Measurements from ENCODE around the gene RNF11. TPM values are rescaled to one million over a fixed set of nuclear protein-coding genes. Genes with fewer than 3 reads are reported as not detected.
A peak's percentile ranks its signal among the peaks of the same experiment; 100 is the strongest.
"Not testable (repeated sequence)": the region's sequence is repeated elsewhere in the genome, so short reads cannot be mapped to it uniquely, and the experiment has no call there.

The RNF11 gene
- total RNA-seq, 2 donors from 2014 or later = 69.6 to 109 TPM

DNA sequence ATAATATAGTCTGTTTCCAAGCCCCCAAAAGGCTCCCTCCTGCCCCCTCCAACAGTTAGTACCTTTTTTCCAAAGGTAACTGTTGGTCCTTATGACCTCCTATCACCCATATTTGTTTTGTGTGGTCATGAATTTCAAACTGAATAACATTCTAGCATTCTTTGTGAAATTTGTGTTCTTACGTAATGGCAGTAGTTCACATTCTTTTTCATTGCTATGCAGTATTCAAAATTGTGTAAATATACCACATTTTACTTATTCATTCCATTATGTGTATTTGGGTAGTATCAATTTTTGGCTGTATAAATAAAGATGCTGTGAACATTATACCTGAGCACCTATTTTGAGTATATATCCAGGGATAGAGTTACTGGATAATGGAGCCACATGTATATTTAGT, 13.4 kb downstream of the RNF11 start:
- no peak for ATAC-seq
- DNase-seq = no peak
- intact Hi-C loops (cut with DNase I, micrococcal nuclease) = no loop called here

DNA sequence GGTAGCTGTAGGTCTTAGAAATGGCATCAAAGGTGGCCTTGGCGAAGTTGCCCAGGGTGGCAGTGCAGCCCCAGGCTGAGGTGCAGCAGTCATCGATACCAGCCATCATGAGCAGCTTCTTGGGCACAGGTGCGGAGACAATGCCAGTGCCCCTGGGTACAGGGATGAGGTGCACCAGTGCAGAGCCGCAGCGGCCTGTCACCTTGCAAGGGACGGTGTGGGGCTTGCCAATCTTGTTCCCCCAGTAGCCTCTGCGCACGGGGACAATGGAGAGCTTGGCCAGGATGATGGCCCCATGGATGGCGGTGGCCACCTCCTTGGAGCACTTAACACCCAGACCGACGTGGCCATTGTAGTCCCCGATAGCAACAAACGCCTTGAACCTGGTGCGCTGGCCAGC, 14.7 kb downstream of the RNF11 start:
- DNase-seq; intact Hi-C loops (cut with DNase I, micrococcal nuclease): not testable (repeated sequence)

DNA sequence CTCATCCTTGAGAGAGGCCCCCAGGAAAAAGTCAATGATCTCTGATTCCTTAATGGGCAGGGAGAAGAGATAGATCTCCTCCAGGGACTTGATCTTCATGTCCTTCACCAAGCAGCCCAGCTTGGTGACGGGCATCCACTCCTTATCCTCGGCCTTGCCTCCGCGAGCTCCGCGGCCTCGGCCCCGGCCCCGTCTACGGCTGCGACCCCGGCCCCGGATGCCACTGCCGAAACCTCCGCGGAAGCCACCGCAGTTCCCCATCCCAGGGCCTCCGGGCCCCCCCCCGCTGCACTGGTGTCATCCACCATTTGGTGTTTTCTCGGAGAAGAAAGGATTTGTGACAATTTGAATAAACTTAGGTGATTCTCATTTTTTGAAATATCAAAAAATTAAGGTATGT, 15.1 kb downstream of the RNF11 start:
- ATAC-seq; DNase-seq; intact Hi-C loops (cut with DNase I, micrococcal nuclease): not testable (repeated sequence)

More for the DNA sequence above, 14.7 kb downstream of the RNF11 start:
- not testable (repeated sequence) for ATAC-seq

DNA sequence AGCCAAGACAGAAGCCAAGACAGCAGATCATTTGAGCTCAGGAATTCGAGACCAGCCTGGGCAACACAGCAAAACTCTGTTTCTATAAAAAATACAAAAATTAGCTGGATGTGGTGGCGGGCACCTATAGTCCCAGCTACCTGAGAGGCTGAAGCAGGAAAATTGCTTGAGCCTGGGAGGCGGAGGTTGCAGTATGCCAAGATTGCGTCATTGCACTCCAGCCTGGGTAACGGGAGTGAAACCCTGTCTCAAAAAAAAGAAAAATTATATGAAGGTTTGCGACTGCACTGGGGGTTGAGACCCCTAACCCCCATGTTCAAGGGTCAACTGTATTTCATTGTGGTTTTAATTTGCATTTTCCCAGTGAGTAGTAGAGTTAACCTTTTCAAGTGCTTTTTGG, 16.3 kb downstream of the RNF11 start:
- intact Hi-C loops (cut with DNase I, micrococcal nuclease) = no loop called here
- ATAC-seq (no peak), DNase-seq (no peak)

DNA sequence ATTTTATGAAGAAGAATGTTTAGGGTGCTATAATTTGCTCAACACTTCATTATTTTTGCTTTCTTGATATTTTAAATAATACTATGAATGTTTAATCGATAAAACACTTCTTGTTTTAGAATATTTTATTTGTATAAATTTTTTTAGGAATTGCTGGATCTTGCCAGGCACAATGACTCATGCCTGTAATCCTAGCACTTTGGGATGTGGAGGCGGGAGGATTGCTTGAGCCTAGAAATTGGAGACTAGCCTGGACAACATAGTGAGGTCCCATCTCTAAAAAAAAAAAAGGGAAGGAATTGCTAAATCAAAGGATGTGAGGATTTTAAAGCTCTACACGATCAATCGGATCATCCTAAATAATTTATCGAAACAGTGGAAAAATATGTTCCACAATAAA, 17.6 kb downstream of the RNF11 start:
- intact Hi-C loops (cut with DNase I, micrococcal nuclease) = no loop called here
- no peak for DNase-seq
- no peak for ATAC-seq

DNA sequence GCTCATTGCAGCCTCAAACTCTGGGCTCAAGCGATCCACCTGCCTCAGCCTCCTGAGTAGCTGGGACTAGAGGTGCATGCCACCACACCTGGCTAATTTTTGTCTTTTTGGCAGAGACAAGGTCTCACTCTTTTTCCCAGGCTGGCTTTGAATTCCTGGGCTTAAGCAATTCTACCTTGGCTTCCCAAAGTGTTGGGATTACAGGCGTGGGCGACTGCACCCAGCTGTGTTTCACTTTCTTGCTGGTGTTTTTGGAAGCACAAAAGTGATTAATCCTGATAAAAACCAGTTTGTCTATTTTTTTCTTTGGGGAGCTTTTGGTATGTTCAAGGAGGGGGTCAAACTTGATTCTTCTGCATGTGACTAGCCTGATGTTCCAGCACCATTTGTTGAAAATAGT, 19.3 kb downstream of the RNF11 start:
- intact Hi-C loops (cut with DNase I, micrococcal nuclease) = no loop called here
- ATAC-seq = no peak
- DNase-seq = no peak

DNA sequence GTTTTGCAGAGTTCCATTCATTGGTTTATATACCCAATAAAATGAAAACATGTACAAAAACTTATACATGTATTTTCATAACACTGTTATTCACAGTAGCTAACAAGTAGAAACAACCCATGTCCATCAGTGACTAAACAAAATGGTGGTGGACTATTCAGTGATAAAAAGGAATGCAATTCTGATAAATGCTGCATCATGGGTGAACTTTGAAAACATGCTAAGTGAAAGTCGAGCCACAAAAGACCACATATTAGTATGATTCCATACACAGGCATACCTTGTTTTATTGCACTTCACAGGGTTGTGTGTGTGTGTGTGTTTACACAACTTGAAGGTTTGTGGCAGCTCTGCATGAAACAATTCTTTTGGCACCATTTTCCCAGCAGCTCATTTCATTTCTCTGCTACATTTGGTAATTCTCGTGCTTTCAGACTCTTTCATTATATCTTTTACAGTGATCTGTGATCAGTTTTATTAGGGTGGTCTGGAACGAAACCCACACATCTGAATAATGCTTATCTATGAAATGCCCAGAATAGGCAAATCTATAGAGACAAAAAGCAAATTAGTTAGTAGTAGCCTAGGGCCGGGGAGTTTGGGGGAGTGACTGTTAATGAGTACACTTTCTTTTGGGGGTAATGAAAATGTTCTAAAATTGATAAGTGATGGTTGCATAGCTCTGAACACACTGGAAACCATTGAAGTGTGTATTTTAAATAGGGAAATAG, 27.2 kb downstream of the RNF11 start:
- intact Hi-C loops (cut with DNase I, micrococcal nuclease) = no loop called here
- no peak for ATAC-seq

DNA sequence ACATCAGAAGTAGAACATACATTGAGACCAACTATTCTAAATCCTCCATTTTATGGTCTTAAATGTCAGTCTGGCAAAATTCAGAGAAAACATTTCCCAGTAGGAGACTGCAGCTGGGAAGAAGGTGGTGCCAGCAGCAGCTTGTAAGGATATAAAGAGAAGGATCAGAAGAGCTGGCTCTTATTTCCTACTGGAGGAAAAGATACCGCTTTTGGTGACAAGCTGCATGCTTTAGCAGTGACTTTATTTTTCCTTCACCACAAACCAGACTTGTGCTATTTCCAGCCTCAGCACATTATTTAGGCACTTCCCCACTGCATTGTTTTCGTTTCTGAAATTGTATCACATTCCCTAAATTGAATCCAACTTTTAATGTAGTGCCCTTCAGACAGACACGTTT, 28.4 kb downstream of the RNF11 start:
- ATAC-seq = no peak
- intact Hi-C loops (cut with DNase I, micrococcal nuclease) = no loop called here

More for the DNA sequence above, 27.2 kb downstream of the RNF11 start:
- no peak for DNase-seq

DNA sequence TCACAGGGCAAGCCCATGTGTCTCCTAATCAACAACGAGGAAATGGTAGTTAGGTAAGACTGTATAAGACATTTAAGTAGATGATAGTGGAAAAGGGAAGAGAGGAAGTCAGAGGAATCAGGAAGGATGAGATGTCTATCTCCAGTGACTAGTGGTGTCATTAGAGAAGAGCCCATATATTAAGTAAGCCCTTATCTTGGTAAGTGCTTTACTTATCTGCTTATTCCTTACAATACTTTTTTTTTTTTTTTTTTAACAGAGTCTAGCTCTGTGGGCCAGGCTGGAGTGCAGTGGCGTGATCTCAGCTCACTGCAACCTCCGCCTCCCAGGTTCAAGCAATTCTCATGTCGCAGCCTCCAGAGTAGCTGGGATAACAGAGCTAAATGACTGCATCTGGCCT, 29.5 kb downstream of the RNF11 start:
- ATAC-seq (no peak), DNase-seq (no peak)
- intact Hi-C loops (cut with DNase I, micrococcal nuclease) = no loop called here

More for the DNA sequence above, 28.4 kb downstream of the RNF11 start:
- DNase-seq = no peak

DNA sequence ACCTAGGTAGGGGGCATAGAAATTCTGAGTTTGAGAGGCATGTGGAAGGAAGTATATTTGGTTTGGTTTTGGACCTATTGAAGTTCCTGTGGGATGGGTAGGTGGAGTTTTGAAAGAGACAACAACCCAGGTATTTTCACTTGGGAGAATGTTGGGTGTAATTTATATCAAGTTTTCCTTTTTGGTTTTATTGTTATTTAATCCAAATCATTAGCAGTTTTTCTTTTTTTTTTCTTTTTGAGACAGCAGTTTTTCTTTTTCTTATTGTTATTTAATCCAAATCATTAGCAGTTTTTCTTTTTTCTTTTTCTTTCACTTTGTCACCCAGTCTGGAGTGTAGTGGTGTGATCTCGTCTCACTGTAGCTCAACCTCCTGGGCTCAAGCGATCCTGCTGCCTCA, 30.1 kb downstream of the RNF11 start:
- intact Hi-C loops (cut with DNase I, micrococcal nuclease) = no loop called here
- ATAC-seq (no peak), DNase-seq (no peak)

DNA sequence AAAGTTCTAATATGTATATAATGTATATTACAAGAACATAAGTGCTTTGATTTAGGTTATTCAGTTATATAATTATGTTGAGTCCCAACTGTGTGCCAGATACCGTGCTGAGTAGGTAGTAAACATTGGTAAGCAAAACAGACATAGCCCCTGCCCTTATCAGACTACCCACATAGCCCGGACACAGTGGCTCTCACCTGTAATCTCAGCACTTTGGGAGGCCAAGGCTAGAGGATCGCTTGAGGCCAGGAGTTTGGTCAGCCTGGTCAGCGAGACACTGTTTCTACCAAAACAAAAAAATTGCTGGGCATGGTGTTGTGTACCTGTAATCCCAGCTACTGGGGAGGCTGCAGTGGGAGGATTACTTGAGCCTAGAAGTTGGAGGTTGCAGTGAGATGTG, 30.7 kb downstream of the RNF11 start:
- intact Hi-C loops (cut with DNase I, micrococcal nuclease) = no loop called here
- DNase-seq (no peak), ATAC-seq (no peak)

DNA sequence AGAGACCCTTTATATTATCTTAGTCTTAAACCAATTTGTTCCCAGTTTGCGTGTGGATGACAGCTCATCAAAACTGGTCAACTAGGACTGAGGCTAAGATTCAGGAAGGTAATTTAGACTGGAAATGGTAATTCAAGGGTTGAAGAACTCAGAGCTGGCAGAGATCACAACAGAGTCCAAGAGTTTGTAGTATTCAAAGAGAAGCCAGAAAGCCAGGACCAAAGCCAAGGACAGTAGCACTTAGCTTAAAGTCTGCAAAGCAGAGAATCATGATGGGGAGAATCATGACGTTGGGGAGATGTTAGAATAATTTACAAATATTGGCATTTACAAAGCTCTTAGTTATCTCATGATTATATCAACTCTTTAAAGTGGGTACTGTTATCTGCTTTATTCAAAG, 32.6 kb downstream of the RNF11 start:
- intact Hi-C loops (cut with DNase I, micrococcal nuclease) = no loop called here
- DNase-seq (no peak), ATAC-seq (no peak)

DNA sequence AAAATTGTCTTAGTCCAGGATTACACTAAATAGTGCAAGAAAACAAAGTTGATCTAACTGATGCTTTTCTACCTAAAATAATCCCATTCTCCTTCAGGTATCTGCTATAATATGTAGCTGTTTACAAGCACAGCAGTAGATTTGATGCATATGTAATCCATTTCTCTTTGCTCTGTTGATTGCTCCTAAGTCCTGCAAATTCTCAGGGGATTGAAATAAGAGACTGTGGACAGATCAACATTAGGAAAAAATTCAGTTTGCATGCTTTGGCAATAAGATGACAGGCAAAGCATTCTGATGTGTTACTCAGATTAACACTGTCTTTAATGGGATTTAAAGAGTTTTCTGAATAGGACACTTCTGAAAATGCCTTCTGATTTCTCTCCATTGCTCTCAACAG, 34.7 kb downstream of the RNF11 start:
- DNase-seq = no peak
- ATAC-seq = no peak
- intact Hi-C loops (cut with DNase I, micrococcal nuclease) = no loop called here

DNA sequence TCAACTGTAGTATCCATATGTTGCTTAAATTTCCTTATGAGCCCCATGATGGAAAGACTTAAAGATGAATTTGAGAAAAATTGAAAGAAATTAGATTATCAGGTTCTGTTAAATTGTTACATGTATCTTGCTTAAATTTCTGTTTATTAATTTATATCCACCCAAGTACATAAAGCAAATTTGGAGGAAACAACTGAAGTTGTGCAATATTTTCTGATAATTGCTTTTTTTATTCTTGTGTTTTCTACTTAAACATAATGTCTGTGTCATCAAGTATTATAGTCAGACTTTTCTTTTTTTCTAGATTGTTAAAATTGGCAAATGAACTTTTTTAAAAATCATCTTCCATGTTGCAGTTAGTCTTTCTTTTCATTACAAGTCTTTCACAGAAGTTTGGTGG, 36.8 kb downstream of the RNF11 start:
- no peak for ATAC-seq
- intact Hi-C loops (cut with DNase I, micrococcal nuclease) = no loop called here
- DNase-seq = no peak

DNA sequence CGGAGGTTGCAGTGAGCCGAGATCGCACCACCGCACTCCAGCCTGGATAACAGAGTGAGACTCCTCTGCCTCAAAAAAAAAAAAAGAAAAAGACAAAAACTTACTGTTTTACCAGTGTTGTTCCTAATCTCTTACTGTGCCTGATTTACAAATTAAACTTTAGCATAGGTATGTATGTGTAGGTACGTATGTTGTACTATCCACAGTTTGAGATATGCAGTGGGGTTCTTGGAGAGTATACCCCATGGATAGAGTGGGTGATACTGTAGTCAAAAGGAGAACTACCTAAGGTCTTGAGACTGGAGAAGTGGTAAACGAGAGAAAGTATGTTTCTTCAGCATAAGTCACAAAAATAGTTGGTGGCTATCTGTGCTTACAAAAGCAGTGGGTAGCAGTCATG, 38.6 kb downstream of the RNF11 start:
- DNase-seq = no peak
- intact Hi-C loops (cut with DNase I, micrococcal nuclease) = no loop called here
- ATAC-seq = no peak

DNA sequence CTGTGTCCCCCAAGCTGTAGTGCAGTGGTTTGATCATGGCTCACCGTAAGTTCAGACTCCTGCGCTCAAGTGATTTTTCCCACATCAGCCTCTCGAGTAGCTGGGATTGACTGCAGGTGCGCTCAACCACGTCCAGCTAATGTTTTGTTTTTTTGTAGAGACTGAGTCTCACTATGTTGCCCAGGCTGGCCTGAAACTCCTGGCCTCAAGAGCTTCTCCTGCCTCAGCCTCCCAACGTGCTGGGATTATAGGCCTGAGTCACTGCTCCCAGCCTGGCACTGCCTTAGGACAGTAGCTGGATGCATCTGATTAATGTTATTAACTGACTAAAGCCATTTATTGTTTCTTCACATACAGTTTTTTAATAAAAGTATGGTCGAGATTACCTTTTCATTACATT, 40.2 kb downstream of the RNF11 start:
- intact Hi-C loops (cut with DNase I, micrococcal nuclease) = no loop called here
- ATAC-seq (no peak), DNase-seq (no peak)

DNA sequence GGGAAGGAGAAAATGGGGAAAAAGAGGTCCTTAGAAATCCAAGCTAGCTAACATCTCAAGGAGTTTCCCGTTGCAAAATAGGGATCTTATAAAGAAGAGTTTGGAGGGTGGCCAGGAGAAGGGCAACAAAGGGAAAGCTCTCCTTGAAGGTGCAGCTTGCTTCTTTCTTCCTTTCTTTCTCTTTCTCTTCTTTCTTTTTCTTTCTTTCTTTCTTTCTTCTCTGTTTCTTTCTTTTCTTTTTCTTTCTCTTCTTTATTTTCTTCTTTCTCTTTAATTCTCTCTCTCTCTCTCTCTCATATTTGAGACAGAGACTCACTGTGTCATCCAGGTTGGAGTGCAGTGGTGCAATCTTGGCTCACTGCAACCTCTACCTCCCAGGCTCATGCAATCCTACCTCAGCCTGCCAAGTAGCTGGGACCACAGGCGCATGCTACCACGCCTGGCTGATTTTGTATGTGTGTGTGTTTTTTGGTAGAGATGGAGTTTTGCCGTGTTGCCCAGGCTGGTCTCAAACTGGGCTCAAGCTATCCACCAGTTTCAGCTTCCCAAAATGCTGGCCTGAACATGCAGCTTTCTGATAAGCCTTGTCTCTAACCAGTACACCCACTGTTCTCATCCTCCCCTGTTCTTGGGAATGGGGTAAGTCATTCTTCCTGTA, 44.4 kb downstream of the RNF11 start:
- ATAC-seq (no peak), DNase-seq (no peak)
- intact Hi-C loops (cut with DNase I, micrococcal nuclease) = no loop called here

DNA sequence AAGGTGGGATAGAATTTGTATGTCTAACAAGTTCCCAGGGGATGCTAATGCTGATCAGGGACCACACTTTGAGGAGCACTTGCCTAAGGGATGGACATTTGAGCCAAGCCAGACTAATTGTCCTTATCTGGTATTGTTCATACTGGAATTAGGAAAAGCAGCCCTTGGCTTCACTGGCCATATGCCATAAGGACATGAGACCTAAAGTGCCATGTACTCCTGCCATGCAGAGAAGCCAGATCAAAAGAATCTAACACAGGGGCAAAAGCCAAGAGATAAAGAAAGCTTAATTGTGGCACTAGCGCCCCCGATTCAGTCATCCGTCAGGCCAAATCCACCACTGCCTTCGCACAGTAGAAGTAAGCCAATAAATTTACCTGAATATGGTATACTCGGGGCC, 45.7 kb downstream of the RNF11 start:
- no peak for ATAC-seq

DNA sequence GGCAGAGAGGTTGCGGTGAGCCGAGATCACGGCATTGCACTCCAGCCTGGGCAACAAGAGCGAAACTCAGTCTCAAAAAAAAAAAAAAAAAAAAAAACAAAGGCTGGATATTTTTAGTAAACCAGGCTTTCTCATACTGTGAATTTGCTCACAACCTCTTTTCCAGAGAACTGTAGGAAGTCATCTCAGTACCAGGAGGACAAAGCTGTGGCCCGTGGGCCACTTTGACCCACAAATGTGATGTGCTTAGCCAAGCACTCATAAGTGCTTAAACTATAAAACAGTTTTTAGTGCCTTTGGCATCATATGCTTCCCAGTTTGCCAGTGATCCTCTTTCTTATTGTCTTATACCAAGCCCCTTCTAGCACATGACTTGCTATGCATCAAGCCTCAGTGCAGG, 46.5 kb downstream of the RNF11 start:
- intact Hi-C loops (cut with DNase I, micrococcal nuclease) = no loop called here
- ATAC-seq (no peak), DNase-seq (no peak)

More for the DNA sequence above, 45.7 kb downstream of the RNF11 start:
- intact Hi-C loops (cut with DNase I, micrococcal nuclease) = no loop called here
- no peak for DNase-seq

DNA sequence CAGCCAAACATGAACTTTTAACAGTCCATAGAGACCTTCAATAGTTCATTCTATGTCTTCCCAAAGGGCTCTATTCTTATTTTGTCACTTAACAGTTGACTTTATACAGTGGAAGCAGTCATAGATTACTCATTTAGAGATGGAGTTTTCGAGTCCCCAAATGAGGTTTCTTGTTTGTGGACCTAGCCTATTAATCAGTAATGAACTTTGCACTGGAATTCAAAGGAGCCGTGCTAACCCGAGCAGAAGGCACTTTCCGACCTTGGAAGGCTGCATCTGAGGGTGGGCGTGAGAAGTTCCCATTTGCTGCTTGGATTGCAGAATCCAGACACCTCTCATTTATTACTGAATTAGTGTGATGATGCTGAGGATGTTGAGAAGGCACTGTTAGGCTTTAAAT, 47.9 kb downstream of the RNF11 start:
- intact Hi-C loops (cut with DNase I, micrococcal nuclease) = no loop called here
- DNase-seq (no peak), ATAC-seq (peak; percentile 3)

DNA sequence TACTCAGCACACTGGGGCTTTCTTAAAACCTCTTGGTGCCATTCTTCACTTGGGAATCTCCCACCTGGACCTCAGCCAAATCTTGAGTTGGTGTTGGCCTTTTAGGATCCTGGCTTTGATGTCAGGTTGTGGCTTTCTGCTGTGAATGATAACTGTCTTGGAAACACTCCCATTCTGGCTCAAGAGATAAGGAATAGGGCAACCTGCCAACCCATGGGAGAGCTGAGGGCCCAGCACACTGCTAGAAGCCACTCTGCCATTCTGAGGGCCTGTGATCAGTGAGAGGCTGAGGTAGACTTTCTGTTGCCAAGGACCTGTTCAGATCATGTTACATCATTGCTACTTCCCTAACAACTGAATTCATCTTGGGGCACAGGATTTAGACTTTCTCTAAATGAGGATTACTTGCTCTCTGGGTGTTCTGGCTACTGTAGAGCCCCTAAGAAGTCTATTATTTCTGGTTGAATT, 48.4 kb downstream of the RNF11 start:
- ATAC-seq (peak; percentile 86), DNase-seq (peak in 1 of 2 donors; percentile 43)
- intact Hi-C loops (cut with DNase I, micrococcal nuclease) = no loop called here

Measured in left colon (tissue), 2 donors.